HepG2 (cell line): ENCODE results near the gene CHFR. TPM values are rescaled to one million over a fixed set of nuclear protein-coding genes. Genes with fewer than 3 reads are reported as not detected.
A peak's percentile ranks its signal among the peaks of the same experiment; 100 is the strongest.

Source experiments
- ATAC-seq: fragments of 200-7000 bp; cut with Tn5 transposase; 3 replicates; pipeline ENCODE4 v1.9.1; 2020; ENCODE audit warnings: mild to moderate bottlenecking, moderate library complexity
- BruUV-seq: library from RNA; stranded (reverse); fragments of 400-500 nt; replicated peaks from 2 replicates; lab custom pipeline; 2021; lab: Mats Ljungman, UMichigan
- CTCF ChIA-PET: fragments of 300-600 bp; formaldehyde crosslinking; extraction: SDS; loops from one replicate; lab custom pipeline; 2021; ENCODE audit warnings: low total read pairs, inconsistent platforms, low intra/inter-chr PET ratio; lab: Yijun Ruan, JAX
- POLR2A ChIA-PET: fragments of 350-600 bp; sonication (Branson Sonifier 250); formaldehyde crosslinking; loops from one replicate; lab custom pipeline; 2020; ENCODE audit warnings: antibody characterized with exemption, inconsistent platforms; lab: Yijun Ruan, JAX
- DNase-seq: peaks from one replicate; pipeline ENCODE4 v3.0.0-alpha.2; 2015; ENCODE audit warnings: low spot score
- FAIRE-seq: peaks from 3 replicates; lab custom pipeline; 2011; peaks lifted over from hg19 to GRCh38; lab: Jason Lieb, UNC
- H2AFZ ChIP-seq: one replicate; pipeline ENCODE4 v1.6.1; 2011; ENCODE audit warnings: low read length, inconsistent platforms
- H3K27ac ChIP-seq: fragments of 300-600 bp; 3 replicates; pipeline ENCODE4 v1.8.0; 2011; ENCODE audit warnings: mixed run types, mild to moderate bottlenecking, mixed read lengths, low read length, inconsistent platforms; ENCODE audit not compliant: insufficient read depth; ENCODE audit errors: extremely low read length
- H3K27me3 ChIP-seq, 2 experiments: fragments of 200-600 bp in 1 of 2; 2 replicates in 1 of 2; 3 replicates in 1 of 2; pipeline versions ENCODE4 v1.6.0 to v1.8.0; 2011; ENCODE audit warnings: low read length in 2 of 2, mild to moderate bottlenecking in 2 of 2, moderate library complexity in 2 of 2, inconsistent platforms in 1 of 2; ENCODE audit not compliant: insufficient read depth in 2 of 2, control insufficient read depth in 1 of 2
- H3K36me3 ChIP-seq, 2 experiments: fragments of 200-600 bp in 1 of 2; replicated peaks in 1 of 2; 2 replicates in 1 of 2; 3 replicates in 1 of 2; pipeline versions ENCODE4 v1.5.1 to v1.8.0; 2011; ENCODE audit warnings: low read length in 2 of 2, inconsistent platforms in 1 of 2; ENCODE audit not compliant: insufficient read depth in 2 of 2, control insufficient read depth in 1 of 2
- H3K4me1 ChIP-seq: 2 replicates; pipeline ENCODE4 v1.5.1; 2012; ENCODE audit warnings: low read length, inconsistent platforms; ENCODE audit not compliant: insufficient read depth
- H3K4me2 ChIP-seq: 2 replicates; pipeline ENCODE4 v1.6.0; 2011; ENCODE audit warnings: low read depth, low read length, inconsistent platforms
- H3K4me3 ChIP-seq, 3 experiments: fragments of 200-600 bp in 1 of 3; sonication (generic), shearing (Covaris generic) in 1 of 3; replicated peaks in 1 of 3; 2 replicates each; pipeline ENCODE4 v1.5.1; 2011 to 2016; ENCODE audit warnings: low read length in 3 of 3, inconsistent platforms in 2 of 3, low read depth in 2 of 3, mild to moderate bottlenecking in 2 of 3, control low read depth in 1 of 3, mixed read lengths in 1 of 3; ENCODE audit not compliant: insufficient read depth in 1 of 3
- H3K79me2 ChIP-seq: one replicate; pipeline ENCODE4 v1.6.1; 2011; ENCODE audit warnings: low read length, inconsistent platforms; ENCODE audit not compliant: insufficient read depth
- H3K9ac ChIP-seq: 2 replicates; pipeline ENCODE4 v1.6.0; 2011; ENCODE audit warnings: mild to moderate bottlenecking, low read depth, low read length, inconsistent platforms; ENCODE audit not compliant: insufficient read depth
- H3K9me3 ChIP-seq: 2 replicates; pipeline ENCODE4 v1.5.1; 2012; ENCODE audit warnings: mild to moderate bottlenecking, low read length
- H4K20me1 ChIP-seq: 2 replicates; pipeline ENCODE4 v1.6.0; 2011; ENCODE audit warnings: inconsistent platforms, mild to moderate bottlenecking, low read length, moderate library complexity; ENCODE audit not compliant: insufficient read depth
- AKAP8 ChIP-seq: sonication (generic); formaldehyde crosslinking; IDR thresholded peaks from 2 replicates; pipeline ENCODE4 v1.5.1; 2020; ENCODE audit warnings: mild to moderate bottlenecking, missing genetic modification reagents
- HOXD1 ChIP-seq: sonication (generic); formaldehyde crosslinking; IDR thresholded peaks from 2 replicates; pipeline ENCODE4 v1.5.0; 2020; ENCODE audit warnings: missing genetic modification reagents
- MAFK ChIP-seq, 2 experiments: IDR thresholded peaks in 1 of 2; conservative IDR thresholded peaks in 1 of 2; 2 replicates each; pipeline ENCODE4 v1.6.1; 2011; ENCODE audit warnings: improper control_type of control experiment in 2 of 2, low read length in 2 of 2
- RBFOX2 ChIP-seq: fragments of 200-400 bp; formaldehyde crosslinking; IDR thresholded peaks from 2 replicates; pipeline ENCODE4 v1.6.1; 2017; ENCODE audit warnings: low read depth, mild to moderate bottlenecking, low read length
- SYNCRIP ChIP-seq: fragments of 200-400 bp; formaldehyde crosslinking; IDR thresholded peaks from 2 replicates; pipeline ENCODE4 v1.6.1; 2018; ENCODE audit warnings: mild to moderate bottlenecking, low read depth, low read length; ENCODE audit not compliant: insufficient read depth
- TCF12 ChIP-seq, 2 experiments: fragments of 450-650 bp in 1 of 2; sonication (generic) in 1 of 2; formaldehyde crosslinking in 1 of 2; IDR thresholded peaks; 2 replicates each; pipeline versions ENCODE4 v1.6.1 to v1.8.0; 2017 to 2022; ENCODE audit warnings: antibody characterized with exemption in 1 of 2, mild to moderate bottlenecking in 1 of 2, missing genetic modification reagents in 1 of 2, moderate library complexity in 1 of 2
- ZMYM4 ChIP-seq: sonication (generic); formaldehyde crosslinking; IDR thresholded peaks from 2 replicates; pipeline ENCODE4 v1.8.1; 2023; ENCODE audit warnings: mild to moderate bottlenecking, missing genetic modification reagents
- ZNF616 ChIP-seq: sonication (generic); formaldehyde crosslinking; IDR thresholded peaks from 2 replicates; pipeline ENCODE4 v1.5.0; 2020; ENCODE audit warnings: low read depth, mild to moderate bottlenecking, missing genetic modification reagents
- WGBS: methylation state at CpG from one replicate; pipeline ENCODE4 v1.1.6; 2017; ENCODE audit warnings: low lambda C conversion rate; 5-methylcytosine and 5-hydroxymethylcytosine counted together
- in situ Hi-C: cut with HindIII; loops from 2 replicates; pipeline ENCODE4 v1.10.0; 2017; ENCODE audit warnings: low pct_unique_long_range_greater_than_20kb; ENCODE audit not compliant: extremely low pct_ligation_motif_present
- intact Hi-C: fragments of 100-400 bp; cut with micrococcal nuclease; formaldehyde crosslinking; loops from one replicate; pipeline ENCODE4 v1.10.0; 2022; ENCODE audit not compliant: unreplicated experiment
- polyA plus RNA-seq, 8 experiments: library from polyadenylated mRNA; depleted of rRNA in 3 of 8; stranded (reverse) in 7 of 8; unstranded in 1 of 8; fragments of >200 nt; fragmentation: Illumina TruSeq in 4 of 8; extraction: Trizol in 4 of 8; gene quantifications; 2 replicates each; pipeline versions ENCODE4 v1.2.1 to v1.2.3, GENCODE V29; 2011 to 2016; ENCODE audit warnings: low read depth in 4 of 8, missing spikeins in 1 of 8, mixed read lengths in 1 of 8; ENCODE audit not compliant: insufficient read depth in 1 of 8
- total RNA-seq, 5 experiments: library from RNA; depleted of rRNA; stranded (reverse); fragments of >200 nt; fragmentation: Illumina TruSeq; extraction: Trizol; gene quantifications; 2 replicates each; pipeline ENCODE4 v1.2.3, GENCODE V29; 2016; ENCODE audit warnings: low read depth in 1 of 5
- TF ChIP-seq, protein P1 (sequence below): sonication (generic); formaldehyde crosslinking; conservative IDR thresholded peaks from 2 replicates; pipeline ENCODE4 v1.8.1; 2023; ENCODE audit warnings: missing genetic modification reagents
- TF ChIP-seq, protein P2 (sequence below): sonication (generic); formaldehyde crosslinking; IDR thresholded peaks from 2 replicates; pipeline ENCODE4 v1.4.0; 2020; ENCODE audit warnings: missing genetic modification reagents

CHFR gene
- total and polyA plus RNA-seq, 2 of the 13 experiments (the other 11 are each of a cell fraction or from before 2014, with no cell fraction given), result 21.4 to 21.5 TPM

DNA sequence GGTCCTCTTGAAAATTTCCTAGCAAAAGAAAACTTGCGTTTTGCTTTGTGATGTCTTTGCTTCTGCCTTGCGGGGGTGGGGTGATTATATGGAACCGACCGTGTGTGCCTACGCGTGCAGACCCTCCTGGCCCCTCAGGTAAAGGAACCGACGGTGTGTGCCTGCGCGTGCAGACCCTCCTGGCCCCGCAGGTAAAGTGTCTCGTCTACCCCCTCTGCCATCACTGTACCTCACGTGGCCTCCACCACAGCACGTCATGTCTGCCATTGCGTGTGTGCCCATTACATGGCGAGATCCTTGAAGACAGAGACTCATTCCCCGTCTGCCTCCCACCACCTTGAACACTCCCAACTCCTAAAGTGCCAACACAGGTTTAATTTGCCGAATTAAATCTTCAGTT, 62.3 kb downstream of the CHFR start:
- TF ChIP-seq RBFOX2, result 0 out of 2 replicates have a peak, but pooled peaks have one; percentile 31
- TF ChIP-seq SYNCRIP, result no peak
- 0 out of 4 replicates have a peak, but pooled peaks of 1 of the 2 experiments have one; percentile 7 for TF ChIP-seq MAFK (conservative IDR thresholded peaks at IDR 0.05 in 1 of 2, IDR thresholded peaks at IDR 0.05 in 1 of 2; ENCODE audit: low read length in 2 of 2)
- TF ChIP-seq, protein P1, sequence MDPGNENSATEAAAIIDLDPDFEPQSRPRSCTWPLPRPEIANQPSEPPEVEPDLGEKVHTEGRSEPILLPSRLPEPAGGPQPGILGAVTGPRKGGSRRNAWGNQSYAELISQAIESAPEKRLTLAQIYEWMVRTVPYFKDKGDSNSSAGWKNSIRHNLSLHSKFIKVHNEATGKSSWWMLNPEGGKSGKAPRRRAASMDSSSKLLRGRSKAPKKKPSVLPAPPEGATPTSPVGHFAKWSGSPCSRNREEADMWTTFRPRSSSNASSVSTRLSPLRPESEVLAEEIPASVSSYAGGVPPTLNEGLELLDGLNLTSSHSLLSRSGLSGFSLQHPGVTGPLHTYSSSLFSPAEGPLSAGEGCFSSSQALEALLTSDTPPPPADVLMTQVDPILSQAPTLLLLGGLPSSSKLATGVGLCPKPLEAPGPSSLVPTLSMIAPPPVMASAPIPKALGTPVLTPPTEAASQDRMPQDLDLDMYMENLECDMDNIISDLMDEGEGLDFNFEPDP (CRISPR knock-in tag), result no peak
- Histone ChIP-seq H3K9ac (no peak overlapping the region), H3K27me3 (no peaks in the 10 kb centered on the region; a peak in 1 of 5 replicates), H3K4me1 (peaks cover 23% of the 10 kb centered on the region), H3K9me3 (no peaks in the 10 kb centered on the region), H2AFZ (no peak overlapping the region), H3K27ac (no peak overlapping the region), H3K36me3 (peaks cover 8 to 47% of the 10 kb centered on the region in 2 experiments), H3K4me3 (no peak overlapping the region), H3K79me2 (peaks cover 47% of the 10 kb centered on the region), H4K20me1 (peaks cover 21% of the 10 kb centered on the region), H3K4me2 (no peak overlapping the region)
- DNase-seq (no peak), FAIRE-seq (no peak), ATAC-seq (no peak)
- in situ Hi-C loops (no loop called here), intact Hi-C loops (no loop called here)
- 98% methylated on average over 18 of the region's 18 CpGs for WGBS
- no TSS peak for BruUV-seq
- ChIA-PET POLR2A (no interaction called here), CTCF (no interaction called here)

DNA sequence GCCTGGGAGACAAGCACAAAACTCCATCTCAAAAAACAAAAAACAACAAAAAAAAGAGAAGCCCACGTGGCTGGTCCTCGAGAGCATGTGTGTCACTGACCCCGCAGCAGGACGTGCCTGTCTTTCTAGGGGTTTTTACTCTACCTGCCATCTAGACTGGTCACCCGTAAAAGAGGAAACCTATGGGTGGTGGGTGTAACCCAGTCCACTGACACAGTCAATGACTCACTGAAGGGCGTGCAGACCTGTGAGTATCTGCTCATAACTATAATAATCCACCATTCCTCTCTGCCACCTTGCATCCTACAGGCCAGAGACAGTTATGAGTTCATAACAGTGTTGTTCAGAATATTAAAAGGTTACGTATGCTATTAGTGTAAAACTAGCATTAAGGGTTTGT, 63.4 kb downstream of the CHFR start:
- Histone ChIP-seq H2AFZ (no peak overlapping the region), H3K79me2 (peaks cover 47% of the 10 kb centered on the region), H3K36me3 (peaks cover 10 to 52% of the 10 kb centered on the region in 2 experiments), H3K4me3 (no peak overlapping the region), H3K9me3 (no peaks in the 10 kb centered on the region), H3K27me3 (no peaks in the 10 kb centered on the region; a peak in 1 of 5 replicates), H3K4me2 (no peak overlapping the region), H3K27ac (no peak overlapping the region), H4K20me1 (peaks cover 21% of the 10 kb centered on the region), H3K4me1 (peaks cover 16% of the 10 kb centered on the region), H3K9ac (no peak overlapping the region)
- intact Hi-C loops (no loop called here), in situ Hi-C loops (no loop called here)
- ChIA-PET CTCF (no interaction called here), POLR2A (no interaction called here)
- FAIRE-seq, result no peak
- DNase-seq, result no peak
- no TSS peak for BruUV-seq
- no peak for ATAC-seq
- WGBS, result 97% methylated on average over 7 of the region's 7 CpGs
- no peak for TF ChIP-seq AKAP8
- no peak for TF ChIP-seq HOXD1 (CRISPR knock-in tag)
- TF ChIP-seq ZNF616, result no peak
- TF ChIP-seq, protein P2, sequence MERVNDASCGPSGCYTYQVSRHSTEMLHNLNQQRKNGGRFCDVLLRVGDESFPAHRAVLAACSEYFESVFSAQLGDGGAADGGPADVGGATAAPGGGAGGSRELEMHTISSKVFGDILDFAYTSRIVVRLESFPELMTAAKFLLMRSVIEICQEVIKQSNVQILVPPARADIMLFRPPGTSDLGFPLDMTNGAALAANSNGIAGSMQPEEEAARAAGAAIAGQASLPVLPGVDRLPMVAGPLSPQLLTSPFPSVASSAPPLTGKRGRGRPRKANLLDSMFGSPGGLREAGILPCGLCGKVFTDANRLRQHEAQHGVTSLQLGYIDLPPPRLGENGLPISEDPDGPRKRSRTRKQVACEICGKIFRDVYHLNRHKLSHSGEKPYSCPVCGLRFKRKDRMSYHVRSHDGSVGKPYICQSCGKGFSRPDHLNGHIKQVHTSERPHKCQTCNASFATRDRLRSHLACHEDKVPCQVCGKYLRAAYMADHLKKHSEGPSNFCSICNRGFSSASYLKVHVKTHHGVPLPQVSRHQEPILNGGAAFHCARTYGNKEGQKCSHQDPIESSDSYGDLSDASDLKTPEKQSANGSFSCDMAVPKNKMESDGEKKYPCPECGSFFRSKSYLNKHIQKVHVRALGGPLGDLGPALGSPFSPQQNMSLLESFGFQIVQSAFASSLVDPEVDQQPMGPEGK (CRISPR knock-in tag), result no peak
- no peak for TF ChIP-seq TCF12 (IDR thresholded peaks at IDR 0.05)
- TF ChIP-seq TCF12 (CRISPR knock-in tag; IDR thresholded peaks at IDR 0.05), result no peak
- TF ChIP-seq ZMYM4 (CRISPR knock-in tag), result no peak
